HG03521 (cell line): ENCODE measurements around the gene BARX1.
"Not testable (repeated sequence)": the region's sequence is repeated elsewhere in the genome, so short reads cannot be mapped to it uniquely, and the experiment has no call there.

Source experiments
- ATAC-seq: cut with Tn5 transposase; IDR thresholded peaks from one replicate; pipeline ENCODE4 v1.9.1; 2021; ENCODE audit warnings: mild to moderate bottlenecking, moderate library complexity; ENCODE audit not compliant: unreplicated experiment

Gene BARX1

DNA sequence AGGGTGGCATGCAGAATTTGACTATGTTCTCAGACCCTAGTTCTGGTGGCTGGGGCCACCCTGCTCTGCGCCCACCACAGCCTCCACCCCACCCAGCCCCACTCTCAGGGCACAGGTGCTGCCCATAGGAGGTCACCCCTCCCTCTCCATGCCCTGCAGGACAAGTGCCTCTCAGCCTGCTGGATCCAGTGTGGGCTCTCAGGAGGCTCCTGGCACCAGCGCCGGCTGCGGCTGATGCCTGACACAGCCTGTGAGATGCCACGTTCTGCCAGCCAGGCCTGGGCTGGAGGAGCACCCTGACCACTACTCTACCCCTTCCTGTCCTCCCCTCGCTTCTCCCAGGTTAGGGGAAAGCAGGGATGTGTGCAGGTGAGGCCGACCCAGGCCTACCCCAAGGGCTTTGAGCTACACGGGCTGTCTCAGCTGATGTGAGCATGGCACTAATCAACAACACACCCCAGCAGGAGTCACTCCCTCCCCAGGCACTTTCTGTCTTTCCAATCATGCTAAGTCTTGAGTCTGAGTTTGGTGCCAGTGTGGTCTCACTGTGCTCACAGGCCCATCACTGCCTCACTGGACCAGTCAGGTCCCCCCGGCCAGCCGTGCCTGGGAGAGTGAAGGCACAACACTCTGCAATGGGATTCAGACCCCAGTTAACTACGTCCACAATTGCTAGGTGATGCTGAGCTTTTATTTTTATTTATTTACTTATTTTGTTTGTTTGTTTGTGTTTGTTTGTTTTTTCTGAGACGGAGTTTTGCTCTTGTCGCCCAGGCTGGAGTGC is 12.1 kb upstream of the BARX1 start:
- no peak for ATAC-seq

DNA sequence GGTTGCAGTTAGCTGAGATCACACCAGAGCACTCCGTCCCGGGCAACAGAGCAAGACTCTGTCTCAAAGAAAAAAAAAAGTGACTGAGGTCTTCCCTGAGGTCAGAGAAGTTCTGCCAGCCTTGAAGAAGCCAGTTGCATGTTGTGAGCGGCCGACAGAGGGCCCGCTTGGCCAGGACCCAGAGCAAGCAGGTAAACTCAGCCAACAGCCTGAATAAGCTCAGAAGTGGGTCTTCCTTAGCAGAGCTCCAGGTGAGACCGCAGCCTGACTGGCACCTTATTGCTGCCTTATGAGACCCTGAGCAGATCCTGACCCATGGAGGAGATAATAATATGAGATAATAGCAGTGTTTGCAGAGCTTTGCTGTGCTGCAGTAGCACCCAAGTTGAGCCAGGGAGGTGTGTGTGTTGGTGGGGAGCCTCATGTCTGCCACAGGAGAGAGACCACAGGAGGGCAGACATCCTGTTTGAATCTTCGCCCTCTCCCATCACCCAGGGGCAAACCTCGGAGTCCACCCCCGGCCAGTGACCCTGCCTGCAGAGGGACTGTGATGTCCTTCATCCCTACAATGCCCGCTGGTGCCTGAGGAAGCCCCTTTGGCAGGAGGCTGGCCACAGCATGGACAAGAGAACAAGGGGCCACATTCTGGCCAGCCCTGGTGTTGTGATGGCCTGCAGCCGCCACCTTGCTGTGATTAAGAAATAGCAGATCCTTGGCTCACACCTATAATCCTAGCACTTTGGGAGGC is 10.8 kb upstream of the BARX1 start:
- ATAC-seq = no peak

DNA sequence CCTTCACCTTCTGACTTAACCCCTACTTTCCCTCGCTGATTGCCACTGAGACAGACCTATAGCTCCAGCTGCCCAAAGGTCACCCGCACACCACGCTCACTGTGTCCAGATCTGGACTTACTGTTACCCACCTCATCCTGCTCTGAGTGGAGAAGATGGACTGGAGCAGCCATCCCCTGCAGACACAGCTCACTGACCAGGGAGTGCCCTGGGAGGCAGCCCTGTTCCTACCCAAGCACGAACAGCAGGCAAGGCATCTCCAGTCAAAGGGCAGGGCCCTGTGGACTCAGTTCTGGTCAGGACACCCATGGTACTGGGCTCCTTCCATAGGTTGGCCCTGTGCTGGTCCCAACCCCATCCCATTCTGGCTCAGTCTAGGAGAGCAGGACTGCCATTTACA is 9.5 kb upstream of the BARX1 start:
- ATAC-seq = no peak

DNA sequence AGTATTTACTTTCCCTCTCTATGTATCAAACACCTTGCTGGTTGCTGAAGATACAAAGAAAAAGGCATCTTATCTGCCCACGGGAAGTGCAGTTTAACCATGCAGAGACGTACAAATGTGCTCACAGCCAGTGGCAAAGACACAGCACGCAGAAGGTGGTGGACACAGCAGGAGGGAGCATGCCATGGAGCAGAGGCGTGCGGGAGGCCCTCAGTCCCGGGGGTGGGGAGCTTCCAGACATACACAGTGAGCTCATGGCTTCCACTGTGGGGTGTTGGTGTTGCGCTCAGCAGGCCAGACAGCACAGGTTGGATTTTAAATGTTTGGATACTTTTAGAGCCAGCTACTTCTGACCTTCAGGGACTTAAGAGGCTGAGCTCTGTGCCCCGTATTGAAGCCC is 8.8 kb upstream of the BARX1 start:
- ATAC-seq = no peak

DNA sequence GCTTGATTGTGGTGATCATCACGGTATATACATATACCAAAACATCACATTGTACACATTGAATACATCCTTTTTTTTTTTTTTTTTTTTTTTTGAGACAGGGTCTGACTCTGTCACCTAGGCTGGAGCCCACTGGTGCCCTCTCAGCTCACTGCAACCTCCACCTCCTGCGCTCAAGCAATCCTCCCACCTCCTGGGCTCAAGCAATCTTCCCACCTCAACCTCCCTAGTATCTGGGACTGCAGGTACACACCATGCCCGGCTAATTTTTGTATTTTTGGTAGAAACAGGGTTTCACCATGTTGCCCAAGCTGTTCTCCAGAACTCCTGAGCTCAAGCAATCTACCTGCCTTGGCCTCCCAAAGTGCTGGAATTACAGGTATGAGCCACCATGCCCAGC is 8.3 kb upstream of the BARX1 start:
- not testable (repeated sequence) for ATAC-seq

DNA sequence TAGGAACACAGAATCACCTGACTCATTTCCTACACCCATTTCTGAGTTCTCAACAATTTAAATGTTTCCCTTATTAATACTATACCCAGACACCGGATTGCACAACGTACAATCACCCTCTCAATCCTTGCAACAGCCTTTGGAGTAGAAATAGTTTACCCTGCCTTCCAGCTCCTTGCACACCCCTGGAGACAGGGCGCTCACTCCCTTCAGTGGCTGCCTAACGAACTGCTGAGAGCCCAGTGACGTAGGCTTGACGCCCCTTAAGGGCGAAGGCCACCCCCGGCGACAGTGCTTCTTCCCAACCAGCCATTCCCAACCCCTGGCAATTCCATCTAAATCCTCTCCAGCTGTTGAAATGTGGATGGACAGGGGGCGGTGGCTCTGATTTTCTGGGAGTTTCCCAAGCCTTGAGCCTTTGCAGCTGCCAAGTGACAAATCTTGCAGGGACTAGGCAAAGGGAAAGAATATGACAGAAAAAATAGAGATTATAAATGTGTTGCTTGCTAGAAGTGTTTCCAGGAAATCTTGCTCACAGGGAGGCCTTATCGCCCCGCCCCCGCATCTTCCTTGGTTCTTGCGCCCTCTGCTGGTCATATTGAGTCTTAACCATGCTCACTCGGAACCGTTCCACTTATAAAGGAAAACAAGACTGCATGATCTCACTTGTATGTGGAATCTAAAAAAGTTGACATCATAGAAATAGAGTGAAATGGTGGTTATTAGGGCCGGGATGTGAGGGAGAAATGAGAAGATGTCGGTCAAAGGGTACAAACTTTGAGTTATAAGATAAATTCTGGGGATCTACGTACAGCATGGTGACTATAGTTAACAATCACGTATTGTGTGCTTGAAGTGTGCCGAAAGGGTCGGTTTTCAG is 7.6 kb upstream of the BARX1 start:
- ATAC-seq = no peak

DNA sequence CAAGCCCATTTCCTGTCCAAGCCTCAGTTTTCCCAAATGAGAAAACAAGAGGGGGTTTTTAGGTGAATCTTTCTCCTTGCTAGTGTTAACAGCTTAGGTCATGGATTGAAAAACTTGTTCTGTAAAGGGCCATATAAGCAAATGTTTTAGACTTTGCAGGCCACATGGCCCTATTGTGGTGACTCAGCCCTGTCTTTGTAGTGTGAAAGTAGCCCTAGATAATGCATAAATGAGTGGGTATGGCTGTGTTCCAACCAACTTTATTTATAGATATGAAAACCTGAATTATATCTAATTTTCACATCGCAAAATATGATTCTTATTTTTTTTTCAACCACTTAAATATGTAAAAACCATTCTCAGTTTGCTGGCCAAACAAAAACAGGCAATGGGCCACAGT is 6.9 kb upstream of the BARX1 start:
- ATAC-seq = no peak

DNA sequence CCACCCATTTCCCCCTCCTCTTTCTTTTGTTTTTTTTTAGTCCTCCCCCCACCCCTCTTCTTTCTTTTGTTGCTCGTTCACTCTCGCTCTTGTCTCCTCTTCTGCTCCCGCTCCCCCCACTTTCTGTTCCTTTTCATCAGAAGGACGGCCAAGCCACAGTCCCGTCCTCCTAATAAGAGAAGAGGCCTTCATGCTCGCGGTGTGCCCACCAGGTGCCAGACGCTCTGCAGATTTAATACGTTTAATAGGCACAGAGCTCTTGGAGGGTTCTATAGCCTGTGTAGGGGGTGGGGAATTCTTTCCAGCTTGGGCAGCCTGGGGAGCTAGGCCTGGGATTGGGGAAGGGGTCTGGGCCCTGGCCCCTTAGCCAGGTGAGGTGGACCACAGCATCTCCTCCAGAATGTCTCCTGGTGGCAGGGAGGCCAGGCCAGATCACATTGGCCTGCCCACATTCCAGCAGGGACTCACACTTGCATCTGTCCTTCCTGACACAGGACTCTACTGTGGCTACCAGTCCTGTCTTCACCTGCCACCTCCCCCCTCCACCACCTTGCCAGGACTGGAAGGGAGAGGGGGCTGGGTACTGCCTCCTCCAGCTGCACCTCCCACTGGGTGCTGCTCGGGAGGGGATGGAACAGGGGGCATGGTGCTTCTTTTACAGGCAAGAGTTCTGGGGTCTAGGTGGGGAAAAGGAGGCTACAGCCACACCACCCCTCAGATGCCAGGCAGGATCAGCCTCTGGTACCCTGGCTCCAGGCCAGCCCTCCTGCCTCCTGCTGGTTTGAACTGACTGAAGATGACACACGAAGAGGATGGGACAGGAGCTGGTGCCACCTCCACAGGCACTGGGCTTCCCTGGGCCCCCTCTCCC is 6.1 kb upstream of the BARX1 start:
- no peak for ATAC-seq

DNA sequence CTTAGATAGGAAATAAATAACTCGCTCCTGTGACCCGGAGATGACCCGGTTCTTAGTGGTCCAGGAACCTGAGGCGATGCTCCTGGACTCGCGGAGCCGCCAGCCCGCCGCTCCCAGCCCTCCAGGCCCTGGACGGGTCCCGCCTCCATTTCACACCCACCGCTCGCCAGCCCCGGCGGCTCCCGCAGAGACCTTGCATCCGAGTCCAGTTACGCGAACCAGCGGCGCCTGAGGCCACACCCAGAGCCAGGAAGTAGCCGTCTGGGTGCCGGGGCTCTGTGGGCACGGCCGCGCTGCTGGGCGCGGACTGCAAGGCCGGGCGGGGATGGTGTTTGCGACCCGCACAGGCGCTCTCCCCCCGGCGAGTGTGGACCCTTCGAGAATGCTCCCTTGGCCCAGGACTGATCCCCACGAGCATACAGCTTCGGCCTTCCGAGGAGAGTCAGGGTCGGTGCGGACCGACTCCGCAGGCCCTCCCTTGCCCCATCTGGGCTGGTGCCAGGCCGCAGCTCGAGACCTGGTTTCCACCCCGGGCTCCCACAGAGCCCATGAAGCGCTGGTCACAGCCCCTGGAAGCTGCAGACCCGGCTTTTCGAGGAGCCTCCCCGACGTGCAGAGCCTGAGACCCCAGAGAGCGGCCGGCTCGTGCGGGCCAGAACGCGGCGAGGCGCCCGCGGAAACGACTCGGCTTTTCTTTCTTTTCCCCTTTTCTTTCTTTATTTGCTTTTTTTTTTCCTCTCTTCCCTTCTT is 5.2 kb upstream of the BARX1 start:
- no peak for ATAC-seq

DNA sequence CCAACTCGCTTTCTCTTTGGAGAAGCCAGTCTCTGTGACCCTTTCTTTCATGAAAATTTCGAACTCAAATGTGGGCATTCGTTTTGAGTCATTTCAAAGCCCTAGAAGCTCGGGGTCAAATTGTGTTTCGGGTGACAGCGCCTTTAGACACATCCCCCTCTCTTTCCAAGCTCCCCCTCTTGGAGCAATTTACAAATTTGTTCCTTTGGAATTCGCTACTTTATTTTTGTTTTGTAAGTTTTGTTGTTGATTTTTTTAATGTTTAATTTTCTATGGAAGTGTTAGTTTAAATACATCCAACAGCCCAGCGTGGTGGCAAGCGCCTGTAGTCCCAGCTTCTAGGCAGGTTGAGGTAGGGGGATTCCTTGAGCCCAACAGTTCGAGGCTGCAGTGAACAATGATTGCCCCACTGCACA is 4.6 kb upstream of the BARX1 start:
- no peak for ATAC-seq

DNA sequence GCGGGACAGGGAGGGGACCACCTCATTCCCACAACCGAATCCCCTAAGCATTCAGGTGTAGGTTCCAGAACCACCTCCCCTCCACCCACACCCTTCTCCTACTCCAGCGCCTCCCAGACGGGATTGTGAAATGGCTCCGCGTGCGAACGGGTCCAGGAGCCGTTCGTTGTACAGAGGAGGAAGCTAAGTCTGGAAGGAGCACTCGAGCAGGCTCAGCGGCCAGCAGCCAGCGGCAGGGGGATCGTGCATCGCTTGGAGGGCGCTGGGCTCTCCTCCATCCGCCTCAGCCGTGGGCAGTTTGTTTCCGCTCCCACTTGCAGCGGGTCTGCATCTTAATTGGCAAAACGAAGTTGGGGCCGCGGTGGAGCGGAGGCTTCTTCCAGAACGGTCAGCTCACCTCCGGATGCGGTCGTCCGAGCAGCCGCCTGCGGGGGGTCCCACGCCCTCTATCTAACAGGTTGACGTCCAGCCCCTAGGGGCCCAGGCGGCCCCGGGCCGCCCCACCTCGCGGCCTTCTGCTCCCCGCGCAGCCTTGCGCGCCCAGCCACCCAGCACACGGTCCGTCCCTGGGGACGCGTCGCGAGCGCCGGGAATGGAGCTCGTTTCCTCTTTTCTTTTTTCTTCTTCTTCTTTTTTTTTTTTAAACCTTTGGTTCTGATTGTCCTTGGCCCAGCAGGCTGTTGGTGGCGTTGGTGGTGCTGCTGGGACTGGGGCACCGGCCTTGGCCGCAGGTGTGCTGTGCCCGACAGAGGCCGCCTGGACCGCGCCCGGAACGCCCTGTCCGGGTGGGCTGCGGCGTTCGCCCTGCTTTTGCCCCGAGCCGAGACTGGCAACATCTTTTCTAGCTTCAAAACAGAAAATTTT is 3.9 kb upstream of the BARX1 start:
- no peak for ATAC-seq

DNA sequence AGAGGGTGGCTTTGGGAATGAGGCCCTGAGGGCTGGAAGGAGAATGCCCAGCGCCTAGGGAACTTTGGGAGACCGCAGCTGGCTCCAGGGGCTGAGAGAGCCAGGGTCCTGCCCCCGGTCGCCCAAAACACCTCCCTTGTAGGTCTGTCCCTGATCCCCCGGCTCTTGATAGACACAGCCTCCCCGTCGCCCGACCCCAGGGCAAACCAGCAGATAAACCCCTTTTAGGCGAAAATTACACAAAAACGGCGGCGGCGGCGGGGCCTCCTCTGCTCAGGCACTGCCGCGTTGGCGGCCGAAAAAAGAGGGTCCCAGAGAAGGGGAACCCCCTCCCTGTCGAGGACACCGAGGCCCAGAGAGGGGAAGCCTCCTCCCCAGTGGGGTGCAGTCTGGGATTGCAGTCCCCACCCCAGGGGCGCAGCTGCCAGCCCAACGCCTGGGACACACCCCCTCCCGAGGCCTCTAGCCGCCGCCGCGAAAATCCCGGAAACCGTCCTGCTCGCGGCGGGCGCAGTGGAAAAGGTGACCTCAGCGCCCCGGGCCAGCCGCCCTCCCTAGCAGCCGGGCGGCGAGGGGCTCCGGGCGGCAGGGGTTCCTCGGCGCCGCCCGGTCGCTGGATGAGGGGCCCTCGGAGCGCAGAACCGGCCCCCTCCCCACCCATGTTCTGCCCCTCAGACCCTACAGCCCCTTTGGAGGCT is 3.1 kb upstream of the BARX1 start:
- no peak for ATAC-seq

DNA sequence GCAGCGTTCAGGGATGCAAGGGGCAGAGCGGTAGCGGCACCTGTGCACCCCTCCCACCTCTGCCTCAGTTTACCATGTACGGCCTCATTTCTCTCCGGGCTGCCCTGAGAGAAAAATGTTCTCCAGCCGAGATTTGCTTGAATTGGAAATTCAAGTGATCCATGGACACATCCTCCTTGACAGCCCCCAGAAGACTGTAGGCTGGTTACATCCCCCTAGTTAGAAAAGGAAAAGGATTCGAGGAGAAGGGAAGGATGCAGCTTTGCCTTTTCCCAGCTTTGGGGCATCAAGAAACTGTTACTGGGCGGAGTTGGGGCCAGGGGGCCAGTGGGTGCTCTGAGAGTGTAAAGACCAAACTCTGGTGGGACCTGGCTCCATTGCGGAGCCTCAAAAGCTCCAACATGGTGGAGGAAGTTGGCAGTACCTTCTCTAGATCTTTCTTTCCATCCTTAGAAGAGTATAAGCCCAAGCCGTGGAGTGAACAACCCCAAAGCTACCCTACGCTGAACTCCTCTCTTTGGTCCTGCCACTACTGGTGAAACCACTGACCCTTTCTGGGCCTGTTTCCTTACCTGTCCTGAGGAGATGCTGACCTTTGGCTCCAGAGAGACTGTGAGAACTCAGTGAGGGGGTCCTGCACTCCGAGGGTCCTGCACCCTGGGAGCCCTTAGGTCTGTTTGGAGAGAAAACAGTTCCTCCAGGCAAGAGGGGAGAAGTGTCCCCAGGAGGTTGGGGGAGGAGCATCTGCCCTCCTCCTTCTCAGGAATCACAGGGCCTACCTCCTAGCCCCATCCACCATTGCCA is 1.0 kb upstream of the BARX1 start:
- ATAC-seq = no peak

DNA sequence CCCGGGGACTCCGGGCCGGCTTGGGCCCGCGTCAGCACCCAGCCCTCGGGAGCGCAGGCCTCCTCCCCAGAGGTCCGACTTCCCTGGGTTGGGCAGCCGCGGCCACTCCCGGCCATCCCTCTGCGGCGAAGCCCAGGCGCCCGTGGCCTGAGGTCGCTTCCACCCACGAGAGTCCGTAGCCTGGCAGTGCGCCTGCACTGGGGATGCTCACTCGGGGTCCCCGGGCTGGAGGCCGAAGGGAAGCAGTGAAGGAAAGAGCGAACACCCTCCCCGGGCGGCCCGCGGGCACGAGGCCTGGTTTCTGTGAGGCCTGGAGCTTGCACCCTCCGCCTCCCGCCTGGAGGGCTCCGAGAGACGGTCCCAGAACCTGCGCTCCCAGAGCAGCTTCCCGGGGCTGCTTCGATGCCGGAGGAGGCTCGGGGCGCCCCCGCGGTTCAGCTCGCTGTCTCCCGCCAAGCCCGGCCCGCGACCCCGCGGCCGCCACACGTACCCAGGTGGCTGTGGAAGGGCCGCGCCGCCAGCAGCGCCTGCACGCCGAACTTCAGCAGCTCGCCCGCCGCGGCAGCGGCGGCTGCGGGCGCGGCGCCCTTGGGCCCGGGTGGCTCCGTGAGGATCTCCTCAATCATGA is 607 bp downstream of the BARX1 start:
- no peak for ATAC-seq

DNA sequence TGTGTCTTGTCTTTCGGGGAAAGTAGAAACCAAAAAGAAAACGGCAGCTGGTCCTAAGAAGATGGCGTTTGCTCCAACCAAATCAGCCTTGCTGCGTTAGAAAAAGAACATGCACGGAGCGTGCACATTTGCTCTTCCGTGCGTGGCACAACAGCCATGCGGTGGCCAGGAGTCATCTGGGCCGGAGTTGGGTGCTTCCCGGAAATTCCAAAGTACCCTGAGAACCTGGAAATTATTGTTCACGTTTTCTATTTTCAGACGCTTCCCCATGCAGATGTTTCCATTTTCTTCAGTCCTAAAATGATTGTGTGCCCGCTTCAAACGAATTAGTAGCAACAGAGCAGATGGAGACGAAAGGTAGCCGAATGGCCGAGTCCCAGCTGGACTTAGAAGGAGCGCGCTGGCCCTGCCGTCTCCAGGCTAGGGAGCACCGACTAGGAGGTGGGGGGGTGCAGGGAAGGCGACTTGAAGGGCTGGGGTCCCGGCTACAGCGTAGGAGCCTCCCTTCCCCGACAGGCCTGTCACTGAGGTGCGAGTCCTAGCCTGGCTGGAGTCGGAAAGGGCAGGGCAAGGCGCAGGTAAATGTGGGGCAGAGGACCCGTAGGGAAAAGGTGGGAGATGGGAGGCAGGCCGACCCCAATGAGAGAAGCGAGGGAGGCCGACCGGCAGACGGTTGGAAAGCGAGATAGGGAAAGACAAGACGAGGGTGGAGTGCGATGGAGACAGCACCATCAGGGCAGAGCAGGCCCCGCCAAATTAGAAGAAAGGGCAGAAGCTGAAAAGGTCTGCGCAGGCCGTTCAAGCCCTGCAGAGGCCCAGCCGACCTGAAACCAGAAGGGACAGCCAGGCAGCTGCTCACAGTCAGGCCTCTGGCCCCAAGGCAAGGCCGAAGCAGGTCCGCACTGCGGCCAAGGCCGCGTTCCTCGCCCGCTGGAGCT is 1.4 kb downstream of the BARX1 start:
- ATAC-seq = no peak
